SK-N-SH treated with all-trans-retinoic acid at 6 μM for 48 hours (cell line): ENCODE results near the gene SMYD3.

Experiments used
- ATAC-seq: fragments of 200-7000 bp; cut with Tn5 transposase; 3 replicates; pipeline ENCODE4 v1.9.1; 2020; ENCODE audit warnings: mild to moderate bottlenecking, moderate library complexity
- ARNTL ChIP-seq: fragments of 450-650 bp; formaldehyde crosslinking; IDR thresholded peaks from 2 replicates; pipeline ENCODE4 v1.5.0; 2020; ENCODE audit warnings: low read depth, mild to moderate bottlenecking, moderate library complexity, borderline replicate concordance
- BACH2 ChIP-seq: fragments of 250-450 bp; sonication (Bioruptor Pico); IDR thresholded peaks from 2 replicates; pipeline ENCODE4 v1.9.0; 2021; ENCODE audit warnings: mild to moderate bottlenecking, borderline replicate concordance
- CSDC2 ChIP-seq: fragments of 250-450 bp; sonication (Bioruptor Pico); IDR thresholded peaks from 2 replicates; pipeline ENCODE4 v1.5.0; 2020; ENCODE audit warnings: mild to moderate bottlenecking, moderate library complexity
- ESRRG ChIP-seq: fragments of 250-450 bp; sonication (Bioruptor Pico); IDR thresholded peaks from 2 replicates; pipeline ENCODE4 v1.6.1; 2021; ENCODE audit warnings: mild to moderate bottlenecking
- OSR1 ChIP-seq: fragments of 250-450 bp; sonication (Bioruptor Pico); IDR thresholded peaks from 2 replicates; pipeline ENCODE4 v1.8.0; 2022; ENCODE audit warnings: moderate library complexity, mild to moderate bottlenecking, inconsistent platforms
- PPARA ChIP-seq: fragments of 250-450 bp; sonication (Bioruptor Pico); IDR thresholded peaks from 2 replicates; pipeline ENCODE4 v1.5.0; 2020; ENCODE audit warnings: mild to moderate bottlenecking, borderline replicate concordance
- TCF4 ChIP-seq: fragments of 250-450 bp; sonication (Bioruptor Pico); IDR thresholded peaks from 2 replicates; pipeline ENCODE4 v1.8.0; 2021; ENCODE audit warnings: mild to moderate bottlenecking, moderate library complexity, borderline replicate concordance
- TOX ChIP-seq: fragments of 250-450 bp; sonication (Bioruptor Pico); IDR thresholded peaks from 2 replicates; pipeline ENCODE4 v1.8.0; 2021; ENCODE audit warnings: mild to moderate bottlenecking, moderate library complexity, borderline replicate concordance
- ZC3H10 ChIP-seq: fragments of 250-450 bp; sonication (Bioruptor Pico); IDR thresholded peaks from 2 replicates; pipeline ENCODE4 v1.5.1; 2021; ENCODE audit warnings: mild to moderate bottlenecking, moderate library complexity
- ZFP3 ChIP-seq: fragments of 250-450 bp; sonication (Bioruptor Pico); IDR thresholded peaks from 2 replicates; pipeline ENCODE4 v1.5.0; 2020; ENCODE audit warnings: mild to moderate bottlenecking, moderate library complexity
- ZFP30 ChIP-seq: fragments of 450-650 bp; formaldehyde crosslinking; IDR thresholded peaks from 2 replicates; pipeline ENCODE4 v1.5.0; 2022; ENCODE audit warnings: mild to moderate bottlenecking, moderate library complexity
- ZNF70 ChIP-seq: fragments of 450-650 bp; formaldehyde crosslinking; IDR thresholded peaks from 2 replicates; pipeline ENCODE4 v1.5.0; 2020; ENCODE audit warnings: mild to moderate bottlenecking, moderate library complexity
- TF ChIP-seq, protein P1 (sequence below): fragments of 250-450 bp; sonication (Bioruptor Pico); IDR thresholded peaks from 2 replicates; pipeline ENCODE4 v1.5.0; 2020; ENCODE audit warnings: mild to moderate bottlenecking, moderate library complexity
- TF ChIP-seq, protein P2 (sequence below): fragments of 250-450 bp; sonication (Bioruptor Pico); IDR thresholded peaks from 2 replicates; pipeline ENCODE4 v1.5.1; 2020; ENCODE audit warnings: low read depth, mild to moderate bottlenecking, moderate library complexity
- TF ChIP-seq, protein P3 (sequence below): fragments of 250-450 bp; sonication (Bioruptor Pico); IDR thresholded peaks from 2 replicates; pipeline ENCODE4 v1.8.0; 2020; ENCODE audit warnings: mild to moderate bottlenecking, moderate library complexity, borderline replicate concordance
- TF ChIP-seq, protein P4 (sequence below): fragments of 250-450 bp; sonication (Bioruptor Pico); IDR thresholded peaks from 2 replicates; pipeline ENCODE4 v1.5.1; 2021; ENCODE audit warnings: mild to moderate bottlenecking, moderate library complexity
- TF ChIP-seq, protein P5 (sequence below): fragments of 250-450 bp; sonication (Bioruptor Pico); IDR thresholded peaks from 2 replicates; pipeline ENCODE4 v1.8.0; 2021; ENCODE audit warnings: low read depth, mild to moderate bottlenecking, moderate library complexity, borderline replicate concordance

Gene SMYD3

DNA sequence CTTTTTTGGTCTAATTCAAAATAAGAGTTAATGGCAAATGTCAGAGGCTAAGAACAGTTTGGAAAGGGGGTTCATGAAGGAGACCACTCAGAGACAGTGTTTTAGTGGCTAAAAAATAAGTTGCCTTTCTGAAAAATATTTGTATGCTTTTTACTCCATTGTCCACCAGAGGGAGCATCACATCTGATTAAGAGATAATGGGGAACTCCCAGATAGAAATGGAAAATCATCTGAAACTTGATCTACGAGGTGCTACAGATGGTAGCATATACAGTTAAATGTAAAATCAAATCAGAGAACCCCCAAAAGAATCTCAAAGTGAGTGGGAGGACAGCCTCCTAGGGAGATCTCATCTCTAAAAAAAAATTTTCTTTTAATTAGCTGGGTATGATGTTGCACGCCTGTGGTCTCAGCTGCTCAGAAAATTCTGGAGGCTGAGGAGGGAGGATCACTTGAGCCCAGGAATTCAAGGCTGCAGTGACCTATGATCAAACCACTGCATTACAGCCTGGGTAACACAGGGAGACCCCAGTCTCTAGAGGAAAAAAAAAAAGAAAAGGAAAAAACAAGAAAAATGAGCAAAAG, 9.7 kb downstream of the SMYD3 start (continued):
- TF ChIP-seq, protein P1, sequence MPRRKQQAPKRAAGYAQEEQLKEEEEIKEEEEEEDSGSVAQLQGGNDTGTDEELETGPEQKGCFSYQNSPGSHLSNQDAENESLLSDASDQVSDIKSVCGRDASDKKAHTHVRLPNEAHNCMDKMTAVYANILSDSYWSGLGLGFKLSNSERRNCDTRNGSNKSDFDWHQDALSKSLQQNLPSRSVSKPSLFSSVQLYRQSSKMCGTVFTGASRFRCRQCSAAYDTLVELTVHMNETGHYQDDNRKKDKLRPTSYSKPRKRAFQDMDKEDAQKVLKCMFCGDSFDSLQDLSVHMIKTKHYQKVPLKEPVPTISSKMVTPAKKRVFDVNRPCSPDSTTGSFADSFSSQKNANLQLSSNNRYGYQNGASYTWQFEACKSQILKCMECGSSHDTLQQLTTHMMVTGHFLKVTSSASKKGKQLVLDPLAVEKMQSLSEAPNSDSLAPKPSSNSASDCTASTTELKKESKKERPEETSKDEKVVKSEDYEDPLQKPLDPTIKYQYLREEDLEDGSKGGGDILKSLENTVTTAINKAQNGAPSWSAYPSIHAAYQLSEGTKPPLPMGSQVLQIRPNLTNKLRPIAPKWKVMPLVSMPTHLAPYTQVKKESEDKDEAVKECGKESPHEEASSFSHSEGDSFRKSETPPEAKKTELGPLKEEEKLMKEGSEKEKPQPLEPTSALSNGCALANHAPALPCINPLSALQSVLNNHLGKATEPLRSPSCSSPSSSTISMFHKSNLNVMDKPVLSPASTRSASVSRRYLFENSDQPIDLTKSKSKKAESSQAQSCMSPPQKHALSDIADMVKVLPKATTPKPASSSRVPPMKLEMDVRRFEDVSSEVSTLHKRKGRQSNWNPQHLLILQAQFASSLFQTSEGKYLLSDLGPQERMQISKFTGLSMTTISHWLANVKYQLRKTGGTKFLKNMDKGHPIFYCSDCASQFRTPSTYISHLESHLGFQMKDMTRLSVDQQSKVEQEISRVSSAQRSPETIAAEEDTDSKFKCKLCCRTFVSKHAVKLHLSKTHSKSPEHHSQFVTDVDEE, result no peak

DNA sequence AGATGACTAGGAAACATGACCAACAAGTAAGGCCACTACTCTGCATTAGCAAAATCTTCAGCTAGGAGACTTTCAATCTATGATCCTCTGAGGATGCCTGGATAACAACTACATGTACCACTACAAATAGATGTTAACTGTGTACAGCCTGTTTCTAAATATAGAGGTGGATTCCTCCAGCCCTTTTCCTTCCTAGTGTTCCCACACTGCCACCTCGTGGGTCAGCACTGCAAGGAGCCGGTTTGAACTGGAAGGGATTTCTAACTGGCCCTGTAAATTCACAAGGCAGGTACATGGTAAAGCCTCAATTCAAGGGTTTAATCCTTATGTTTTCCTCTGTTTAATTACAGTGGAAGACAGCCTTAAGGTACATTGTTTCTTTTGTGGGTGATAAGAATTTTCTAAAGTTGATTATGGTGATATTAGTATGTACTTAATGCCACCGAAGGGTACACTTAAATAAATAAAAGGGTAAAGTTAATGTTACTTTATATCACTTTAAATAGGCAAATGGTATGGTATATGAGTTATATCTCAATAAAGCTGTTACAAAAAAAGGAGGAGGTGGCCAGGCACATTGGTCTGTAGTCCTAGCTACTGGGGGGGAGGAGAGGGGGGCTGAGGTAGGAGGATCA, 14.4 kb downstream of the SMYD3 start:
- peak; percentile 98 for ATAC-seq
- no peak for TF ChIP-seq ESRRG (CRISPR knock-in tag)
- TF ChIP-seq PPARA (CRISPR knock-in tag), result no peak
- no peak for TF ChIP-seq BACH2 (CRISPR knock-in tag)
- no peak for TF ChIP-seq ZFP3
- TF ChIP-seq ZFP30 (CRISPR knock-in tag), result no peak
- TF ChIP-seq, protein P2, sequence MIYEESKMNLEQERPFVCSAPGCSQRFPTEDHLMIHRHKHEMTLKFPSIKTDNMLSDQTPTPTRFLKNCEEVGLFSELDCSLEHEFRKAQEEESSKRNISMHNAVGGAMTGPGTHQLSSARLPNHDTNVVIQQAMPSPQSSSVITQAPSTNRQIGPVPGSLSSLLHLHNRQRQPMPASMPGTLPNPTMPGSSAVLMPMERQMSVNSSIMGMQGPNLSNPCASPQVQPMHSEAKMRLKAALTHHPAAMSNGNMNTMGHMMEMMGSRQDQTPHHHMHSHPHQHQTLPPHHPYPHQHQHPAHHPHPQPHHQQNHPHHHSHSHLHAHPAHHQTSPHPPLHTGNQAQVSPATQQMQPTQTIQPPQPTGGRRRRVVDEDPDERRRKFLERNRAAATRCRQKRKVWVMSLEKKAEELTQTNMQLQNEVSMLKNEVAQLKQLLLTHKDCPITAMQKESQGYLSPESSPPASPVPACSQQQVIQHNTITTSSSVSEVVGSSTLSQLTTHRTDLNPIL, result no peak
- TF ChIP-seq, protein P3, sequence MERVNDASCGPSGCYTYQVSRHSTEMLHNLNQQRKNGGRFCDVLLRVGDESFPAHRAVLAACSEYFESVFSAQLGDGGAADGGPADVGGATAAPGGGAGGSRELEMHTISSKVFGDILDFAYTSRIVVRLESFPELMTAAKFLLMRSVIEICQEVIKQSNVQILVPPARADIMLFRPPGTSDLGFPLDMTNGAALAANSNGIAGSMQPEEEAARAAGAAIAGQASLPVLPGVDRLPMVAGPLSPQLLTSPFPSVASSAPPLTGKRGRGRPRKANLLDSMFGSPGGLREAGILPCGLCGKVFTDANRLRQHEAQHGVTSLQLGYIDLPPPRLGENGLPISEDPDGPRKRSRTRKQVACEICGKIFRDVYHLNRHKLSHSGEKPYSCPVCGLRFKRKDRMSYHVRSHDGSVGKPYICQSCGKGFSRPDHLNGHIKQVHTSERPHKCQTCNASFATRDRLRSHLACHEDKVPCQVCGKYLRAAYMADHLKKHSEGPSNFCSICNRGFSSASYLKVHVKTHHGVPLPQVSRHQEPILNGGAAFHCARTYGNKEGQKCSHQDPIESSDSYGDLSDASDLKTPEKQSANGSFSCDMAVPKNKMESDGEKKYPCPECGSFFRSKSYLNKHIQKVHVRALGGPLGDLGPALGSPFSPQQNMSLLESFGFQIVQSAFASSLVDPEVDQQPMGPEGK (CRISPR knock-in tag), result no peak
- no peak for TF ChIP-seq ZNF70 (CRISPR knock-in tag)
- no peak for TF ChIP-seq TOX (CRISPR knock-in tag)
- TF ChIP-seq TCF4 (CRISPR knock-in tag), result no peak
- no peak for TF ChIP-seq ZC3H10 (CRISPR knock-in tag)
- TF ChIP-seq OSR1 (CRISPR knock-in tag), result no peak
- TF ChIP-seq, protein P1, result no peak
- TF ChIP-seq, protein P4, sequence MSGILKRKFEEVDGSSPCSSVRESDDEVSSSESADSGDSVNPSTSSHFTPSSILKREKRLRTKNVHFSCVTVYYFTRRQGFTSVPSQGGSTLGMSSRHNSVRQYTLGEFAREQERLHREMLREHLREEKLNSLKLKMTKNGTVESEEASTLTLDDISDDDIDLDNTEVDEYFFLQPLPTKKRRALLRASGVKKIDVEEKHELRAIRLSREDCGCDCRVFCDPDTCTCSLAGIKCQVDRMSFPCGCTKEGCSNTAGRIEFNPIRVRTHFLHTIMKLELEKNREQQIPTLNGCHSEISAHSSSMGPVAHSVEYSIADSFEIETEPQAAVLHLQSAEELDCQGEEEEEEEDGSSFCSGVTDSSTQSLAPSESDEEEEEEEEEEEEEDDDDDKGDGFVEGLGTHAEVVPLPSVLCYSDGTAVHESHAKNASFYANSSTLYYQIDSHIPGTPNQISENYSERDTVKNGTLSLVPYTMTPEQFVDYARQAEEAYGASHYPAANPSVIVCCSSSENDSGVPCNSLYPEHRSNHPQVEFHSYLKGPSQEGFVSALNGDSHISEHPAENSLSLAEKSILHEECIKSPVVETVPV, result no peak
- TF ChIP-seq CSDC2 (CRISPR knock-in tag), result no peak
- TF ChIP-seq, protein P5, sequence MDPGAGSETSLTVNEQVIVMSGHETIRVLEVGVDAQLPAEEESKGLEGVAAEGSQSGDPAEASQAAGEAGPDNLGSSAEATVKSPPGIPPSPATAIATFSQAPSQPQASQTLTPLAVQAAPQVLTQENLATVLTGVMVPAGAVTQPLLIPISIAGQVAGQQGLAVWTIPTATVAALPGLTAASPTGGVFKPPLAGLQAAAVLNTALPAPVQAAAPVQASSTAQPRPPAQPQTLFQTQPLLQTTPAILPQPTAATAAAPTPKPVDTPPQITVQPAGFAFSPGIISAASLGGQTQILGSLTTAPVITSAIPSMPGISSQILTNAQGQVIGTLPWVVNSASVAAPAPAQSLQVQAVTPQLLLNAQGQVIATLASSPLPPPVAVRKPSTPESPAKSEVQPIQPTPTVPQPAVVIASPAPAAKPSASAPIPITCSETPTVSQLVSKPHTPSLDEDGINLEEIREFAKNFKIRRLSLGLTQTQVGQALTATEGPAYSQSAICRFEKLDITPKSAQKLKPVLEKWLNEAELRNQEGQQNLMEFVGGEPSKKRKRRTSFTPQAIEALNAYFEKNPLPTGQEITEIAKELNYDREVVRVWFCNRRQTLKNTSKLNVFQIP (CRISPR knock-in tag), result no peak
- no peak for TF ChIP-seq ARNTL (CRISPR knock-in tag)
- TF ChIP-seq, all 23 proteins: peak for 0
